Naive thymus-derived CD4-positive, alpha-beta T cell (primary cell): ENCODE measurements around the gene APOD. TPM values are rescaled to one million over a fixed set of nuclear protein-coding genes. Genes with fewer than 3 reads are reported as not detected.
A peak's percentile ranks its signal among the peaks of the same experiment; 100 is the strongest.
"Not testable (repeated sequence)": the region's sequence is repeated elsewhere in the genome, so short reads cannot be mapped to it uniquely, and the experiment has no call there.

Experiments used
- ATAC-seq: fragments of 150-1000 bp; cut with Tn5 transposase; 2 replicates; pipeline ENCODE4 v1.10.0; 2021; ENCODE audit warnings: mild to moderate bottlenecking, moderate library complexity
- CTCF ChIA-PET: fragments of 350-600 bp; sonication (Branson Sonifier 250); formaldehyde crosslinking; loops from one replicate; lab custom pipeline; 2021; ENCODE audit warnings: antibody characterized with exemption; lab: Charles Lee
- POLR2A ChIA-PET: fragments of 350-600 bp; sonication (Branson Sonifier 250); formaldehyde crosslinking; loops from one replicate; lab custom pipeline; 2021; ENCODE audit warnings: antibody characterized with exemption, inconsistent platforms; lab: Charles Lee
- DNase-seq, 9 donors: peaks; one replicate each; pipeline versions ENCODE4 v3.0.0 to v3.0.0-alpha.2; 2020 to 2022; ENCODE audit warnings: mixed read lengths in 1 of 9
- H3K27ac ChIP-seq: one replicate; pipeline ENCODE4 v1.7.0; 2013; ENCODE audit warnings: mild to moderate bottlenecking, low read depth, low read length, moderate library complexity
- H3K27me3 ChIP-seq, 2 donors: one replicate each; pipeline ENCODE4 v1.7.0; 2013; ENCODE audit warnings: low read length in 2 of 2, mild to moderate bottlenecking in 2 of 2, moderate library complexity in 2 of 2; ENCODE audit not compliant: control insufficient read depth in 2 of 2, insufficient read depth in 2 of 2
- H3K36me3 ChIP-seq, 3 experiments: 1 replicate in 2 of 3; 2 replicates in 1 of 3; pipeline ENCODE4 v1.7.0; 2013; ENCODE audit warnings: low read length in 3 of 3, mild to moderate bottlenecking in 3 of 3, moderate library complexity in 1 of 3; ENCODE audit not compliant: insufficient read depth in 3 of 3, control insufficient read depth in 2 of 3
- H3K4me1 ChIP-seq, 2 donors: one replicate each; pipeline ENCODE4 v1.7.0; 2013; ENCODE audit warnings: low read length in 2 of 2, mild to moderate bottlenecking in 2 of 2, moderate library complexity in 1 of 2; ENCODE audit not compliant: control insufficient read depth in 2 of 2, insufficient read depth in 2 of 2
- H3K4me3 ChIP-seq: 2 replicates; pipeline ENCODE4 v1.7.0; 2013; ENCODE audit warnings: mild to moderate bottlenecking, low read length
- H3K9me3 ChIP-seq, 3 experiments: 1 replicate in 2 of 3; 2 replicates in 1 of 3; pipeline ENCODE4 v1.7.0; 2013; ENCODE audit warnings: low read length in 3 of 3; ENCODE audit not compliant: control insufficient read depth in 2 of 3
- H3K27ac Mint-ChIP-seq, 9 donors: one replicate each; pipeline ENCODE4 v1.8.0; 2020 to 2022; ENCODE audit warnings: mixed read lengths in 9 of 9, mild to moderate bottlenecking in 8 of 9, moderate library complexity in 5 of 9, inconsistent platforms in 2 of 9
- H3K27me3 Mint-ChIP-seq, 5 donors: one replicate each; pipeline ENCODE4 v1.8.0; 2021 to 2022; ENCODE audit warnings: mixed read lengths in 5 of 5, mild to moderate bottlenecking in 1 of 5
- H3K36me3 Mint-ChIP-seq, 5 donors: one replicate each; pipeline ENCODE4 v1.8.0; 2020 to 2022; ENCODE audit warnings: mixed read lengths in 5 of 5, mild to moderate bottlenecking in 3 of 5, inconsistent platforms in 1 of 5
- H3K4me1 Mint-ChIP-seq, 7 donors: one replicate each; pipeline ENCODE4 v1.8.0; 2020 to 2022; ENCODE audit warnings: mixed read lengths in 7 of 7, mild to moderate bottlenecking in 3 of 7, inconsistent platforms in 1 of 7
- H3K4me3 Mint-ChIP-seq, 10 donors: one replicate each; pipeline ENCODE4 v1.8.0; 2020 to 2022; ENCODE audit warnings: mild to moderate bottlenecking in 10 of 10, mixed read lengths in 10 of 10, moderate library complexity in 6 of 10, inconsistent platforms in 2 of 10
- H3K9me3 Mint-ChIP-seq, 11 donors: one replicate each; pipeline ENCODE4 v1.8.0; 2020 to 2022; ENCODE audit warnings: mixed read lengths in 11 of 11, mild to moderate bottlenecking in 4 of 11, inconsistent platforms in 1 of 11, moderate library complexity in 1 of 11
- intact Hi-C, 2 donors: fragments of 100-400 bp; cut with micrococcal nuclease; formaldehyde crosslinking; loops; one replicate each; pipeline ENCODE4 v1.15.1; 2023
- polyA plus RNA-seq, 2 donors: library from polyadenylated mRNA; unstranded; fragments of 300-500 nt; fragmentation: Illumina TruSeq; gene quantifications; one replicate each; pipeline ENCODE4 v1.2.3, GENCODE V29; 2021
- total RNA-seq, 6 experiments: library from RNA in 5 of 6; stranded (reverse) in 5 of 6; gene quantifications; 1 replicate in 5 of 6; 2 replicates in 1 of 6; pipeline ENCODE4 v1.2.3 and lab custom pipeline; 2021 to 2026

Gene APOD
- total RNA-seq = under 1 TPM in 1 of 5 experiments, not detected in 4; 0.56 TPM
- not detected for polyA plus RNA-seq
- total RNA-seq (lab: John Stamatoyannopoulos, UW) = not detected

DNA sequence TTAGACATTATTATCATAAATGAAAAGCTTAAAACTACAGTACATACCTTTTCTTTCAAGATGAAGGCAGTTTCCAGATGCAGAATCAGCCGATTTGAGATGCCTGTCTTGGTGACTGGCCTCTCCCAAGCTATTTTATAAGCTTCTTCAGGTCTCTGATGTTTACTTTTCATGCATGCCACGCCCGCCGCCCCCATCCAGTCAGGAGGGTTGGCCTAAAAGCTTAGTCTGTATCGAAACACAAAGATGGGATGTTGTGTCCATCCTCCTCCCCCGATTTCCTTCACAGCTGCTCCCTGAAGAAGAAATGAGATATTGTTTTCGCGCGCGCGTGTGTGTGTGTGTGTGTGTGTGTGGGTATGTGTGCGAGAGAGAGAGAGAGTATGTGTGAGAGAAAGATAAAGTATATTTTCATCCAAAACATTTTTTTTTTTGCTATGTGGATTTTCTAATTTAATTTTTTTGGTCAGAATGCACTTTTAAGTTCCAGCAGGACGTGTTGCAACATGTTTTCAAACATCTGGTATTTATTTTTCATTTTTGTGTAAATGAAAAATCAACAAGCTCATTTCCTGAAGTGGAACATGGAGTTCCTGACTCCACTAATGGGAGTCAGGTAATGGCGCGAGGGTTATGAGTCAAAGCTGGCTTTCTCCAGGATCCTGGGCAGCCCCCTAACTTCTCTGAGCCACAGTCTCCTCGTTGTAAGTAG lies at the start of gene APOD:
TSS of gene APOD (minus strand) at position 110 of the 712 bp plus-strand sequence. CDS start 4,479 bp downstream, outside the sequence.
- H3K27ac ChIP-seq = no peak within 1 kb of the TSS
- Mint-ChIP-seq H3K27ac (peak within 1 kb of the TSS in 2 of 9 donors; percentile 29 to 55), H3K4me1 (peaks cover 0 to 13% (median 5%) of the 10 kb centered on the region in 7 donors), H3K36me3 (no peaks in the 10 kb centered on the region), H3K27me3 (peaks cover 0 to 13% (median 0%) of the 10 kb centered on the region in 5 donors), H3K4me3 (no peak within 1 kb of the TSS), H3K9me3 (no peaks in the 10 kb centered on the region)
- H3K4me1 ChIP-seq = peaks cover 7% of the 10 kb centered on the region in 2 donors
- H3K36me3 ChIP-seq = no peaks in the 10 kb centered on the region
- H3K4me3 ChIP-seq = no peak within 1 kb of the TSS
- DNase-seq = no peak
- ChIA-PET CTCF (interaction anchor here (0.9 kb wide), 1 partner anchor 22 kb away, joined by 3 read pairs; no protein-coding TSS in a partner anchor), POLR2A (interaction anchor here (0.6 to 1.0 kb wide), 2 partner anchors 28 to 315 kb away, joined by 3 to 4 read pairs; no protein-coding TSS in a partner anchor)
- no peak for ATAC-seq
- no peaks in the 10 kb centered on the region for H3K9me3 ChIP-seq
- intact Hi-C loops = no loop called here
- H3K27me3 ChIP-seq = no peaks in the 10 kb centered on the region

DNA sequence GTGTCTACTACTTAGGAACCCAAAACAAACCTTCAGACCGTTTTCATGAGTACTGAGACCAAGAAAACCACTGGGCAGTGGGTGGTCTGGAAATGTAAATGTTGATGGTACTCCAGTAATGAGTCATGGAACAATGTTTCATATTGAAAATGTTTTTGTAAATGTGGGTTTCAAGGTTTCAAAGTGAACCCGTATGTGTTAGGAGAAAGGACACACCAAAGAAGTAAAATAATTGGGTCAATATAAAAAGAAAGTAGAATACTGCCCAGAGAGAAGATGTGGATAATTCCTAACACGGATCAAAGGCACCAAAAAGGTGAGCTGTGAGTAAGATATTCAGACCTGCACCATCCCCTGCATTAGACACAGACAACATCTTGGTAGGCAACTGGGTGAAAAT lies 49.6 kb upstream of the APOD start:
- H3K4me1 ChIP-seq, H3K4me3 ChIP-seq, H3K36me3 ChIP-seq, H3K9me3 ChIP-seq, H3K27me3 ChIP-seq, H3K27me3 Mint-ChIP-seq, H3K36me3 Mint-ChIP-seq, intact Hi-C loops, H3K27ac ChIP-seq, ATAC-seq, POLR2A ChIA-PET, CTCF ChIA-PET, H3K9me3 Mint-ChIP-seq: not testable (repeated sequence)
- DNase-seq = peak in 1 of 9 donors; percentile 8
- H3K4me1 Mint-ChIP-seq = peaks cover 5 to 20% (median 11%) of the 10 kb centered on the region in 7 donors
- H3K4me3 Mint-ChIP-seq = peak overlapping the region in 7 of 10 donors; percentile 17 to 75 (median 65)
- H3K27ac Mint-ChIP-seq = peak overlapping the region in 5 of 9 donors; percentile 36 to 81 (median 59)

DNA sequence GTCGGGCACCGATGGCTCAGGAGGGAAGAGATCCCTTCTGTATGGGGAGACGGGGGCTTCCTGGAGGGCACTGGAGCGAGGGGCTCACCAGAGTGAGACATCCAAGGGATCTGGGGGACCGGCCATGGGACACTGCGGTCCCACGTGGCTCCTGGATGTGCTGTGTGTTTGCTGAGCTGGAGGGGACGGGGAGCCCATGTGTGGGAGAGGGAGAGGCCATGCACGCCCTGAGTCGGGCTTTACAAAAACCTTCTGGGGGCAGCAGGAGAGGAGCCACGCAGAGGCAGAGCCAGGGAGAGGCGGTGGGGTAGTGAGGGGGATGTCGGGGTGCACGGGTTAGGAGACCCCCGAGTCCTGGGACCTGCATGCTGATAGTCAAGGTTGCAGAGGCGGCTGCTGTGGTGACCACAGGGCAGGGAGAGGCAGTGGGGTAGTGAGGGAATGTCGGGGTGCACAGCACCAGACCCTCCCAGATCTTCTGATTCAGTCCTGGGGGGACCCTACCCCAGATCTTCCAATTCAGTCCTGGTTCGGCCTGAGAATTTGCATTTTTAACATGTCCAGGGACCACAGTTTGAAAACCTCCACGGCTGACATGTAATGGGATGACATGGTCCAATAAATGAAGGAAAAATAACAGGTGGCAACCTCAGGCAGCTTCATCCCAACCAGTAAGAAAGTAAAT lies 48.9 kb upstream of the APOD start:
- H3K4me3 Mint-ChIP-seq = peak overlapping the region in 6 of 10 donors; percentile 5 to 74 (median 48)
- peaks cover 5 to 20% (median 11%) of the 10 kb centered on the region in 7 donors for H3K4me1 Mint-ChIP-seq
- H3K27me3 ChIP-seq, intact Hi-C loops, CTCF ChIA-PET, H3K9me3 ChIP-seq, H3K9me3 Mint-ChIP-seq, H3K36me3 ChIP-seq, H3K27ac ChIP-seq, H3K36me3 Mint-ChIP-seq, H3K4me1 ChIP-seq, ATAC-seq, POLR2A ChIA-PET, H3K27me3 Mint-ChIP-seq, H3K4me3 ChIP-seq: not testable (repeated sequence)
- DNase-seq = peak in 1 of 9 donors; percentile 38
- peak overlapping the region in 3 of 9 donors; percentile 38 to 83 (median 72) for H3K27ac Mint-ChIP-seq

DNA sequence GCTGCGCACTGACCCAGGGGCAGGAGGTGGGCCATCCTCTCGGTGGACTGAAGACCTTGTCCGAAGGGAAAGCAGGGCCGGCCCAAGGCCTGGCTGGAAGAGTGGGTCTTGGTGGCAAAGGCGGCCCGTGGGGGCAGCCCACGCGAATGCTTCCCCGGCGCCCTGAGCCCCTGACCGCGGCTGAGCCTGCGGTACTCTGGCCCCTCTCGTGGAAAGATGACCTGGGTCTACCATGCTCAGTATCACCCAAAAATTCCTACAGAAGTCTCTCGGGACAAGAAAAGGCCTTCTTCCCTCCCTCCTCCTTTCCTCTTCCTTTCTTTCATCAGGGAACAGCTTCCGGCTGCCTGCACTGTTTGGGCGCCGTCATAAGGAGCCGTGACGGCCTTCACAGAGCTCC lies 48.3 kb upstream of the APOD start:
- CTCF ChIA-PET, H3K9me3 ChIP-seq, H3K27me3 ChIP-seq, H3K36me3 Mint-ChIP-seq, POLR2A ChIA-PET, ATAC-seq, H3K4me3 ChIP-seq, H3K4me1 ChIP-seq, H3K27me3 Mint-ChIP-seq, H3K9me3 Mint-ChIP-seq, H3K27ac ChIP-seq, intact Hi-C loops, H3K36me3 ChIP-seq, DNase-seq: not testable (repeated sequence)
- peaks cover 5 to 16% (median 7%) of the 10 kb centered on the region in 7 donors for H3K4me1 Mint-ChIP-seq
- peak overlapping the region in 2 of 9 donors; percentile 72 to 83 for H3K27ac Mint-ChIP-seq
- peak overlapping the region in 1 of 10 donors; percentile 55 for H3K4me3 Mint-ChIP-seq

DNA sequence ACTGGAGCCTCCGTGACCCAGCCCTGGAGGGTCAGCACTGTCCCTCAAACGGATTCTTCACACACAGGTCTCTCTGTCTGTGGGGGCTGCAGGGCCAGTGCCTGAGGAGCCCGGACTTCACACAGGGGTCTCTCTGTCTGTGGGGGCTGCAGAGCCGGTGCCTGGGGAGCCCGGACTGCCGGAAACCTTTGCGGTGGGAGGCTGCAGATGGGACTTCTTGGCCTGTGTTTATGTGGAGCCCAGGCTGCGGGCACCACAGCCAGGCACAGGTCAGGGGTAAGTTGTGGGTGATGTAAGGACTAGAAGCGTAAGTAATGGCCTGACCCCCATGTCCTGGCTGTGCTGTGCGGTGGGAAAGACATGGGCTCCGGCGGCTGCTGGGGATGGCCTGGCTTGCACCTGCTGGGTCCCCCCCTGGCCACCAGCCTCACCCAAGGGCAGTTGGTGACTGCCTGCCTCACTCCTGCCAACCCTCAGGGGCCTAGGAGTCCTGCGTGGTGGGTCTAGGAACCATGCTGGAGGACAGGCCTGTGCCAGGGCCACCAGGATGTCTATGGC lies 47.3 kb upstream of the APOD start:
- CTCF ChIA-PET, H3K27me3 Mint-ChIP-seq, H3K36me3 ChIP-seq, H3K4me3 Mint-ChIP-seq, H3K4me1 Mint-ChIP-seq, POLR2A ChIA-PET, ATAC-seq, H3K9me3 ChIP-seq, intact Hi-C loops, H3K4me1 ChIP-seq, H3K36me3 Mint-ChIP-seq, H3K27me3 ChIP-seq, H3K9me3 Mint-ChIP-seq, H3K4me3 ChIP-seq, DNase-seq, H3K27ac ChIP-seq, H3K27ac Mint-ChIP-seq: not testable (repeated sequence)

DNA sequence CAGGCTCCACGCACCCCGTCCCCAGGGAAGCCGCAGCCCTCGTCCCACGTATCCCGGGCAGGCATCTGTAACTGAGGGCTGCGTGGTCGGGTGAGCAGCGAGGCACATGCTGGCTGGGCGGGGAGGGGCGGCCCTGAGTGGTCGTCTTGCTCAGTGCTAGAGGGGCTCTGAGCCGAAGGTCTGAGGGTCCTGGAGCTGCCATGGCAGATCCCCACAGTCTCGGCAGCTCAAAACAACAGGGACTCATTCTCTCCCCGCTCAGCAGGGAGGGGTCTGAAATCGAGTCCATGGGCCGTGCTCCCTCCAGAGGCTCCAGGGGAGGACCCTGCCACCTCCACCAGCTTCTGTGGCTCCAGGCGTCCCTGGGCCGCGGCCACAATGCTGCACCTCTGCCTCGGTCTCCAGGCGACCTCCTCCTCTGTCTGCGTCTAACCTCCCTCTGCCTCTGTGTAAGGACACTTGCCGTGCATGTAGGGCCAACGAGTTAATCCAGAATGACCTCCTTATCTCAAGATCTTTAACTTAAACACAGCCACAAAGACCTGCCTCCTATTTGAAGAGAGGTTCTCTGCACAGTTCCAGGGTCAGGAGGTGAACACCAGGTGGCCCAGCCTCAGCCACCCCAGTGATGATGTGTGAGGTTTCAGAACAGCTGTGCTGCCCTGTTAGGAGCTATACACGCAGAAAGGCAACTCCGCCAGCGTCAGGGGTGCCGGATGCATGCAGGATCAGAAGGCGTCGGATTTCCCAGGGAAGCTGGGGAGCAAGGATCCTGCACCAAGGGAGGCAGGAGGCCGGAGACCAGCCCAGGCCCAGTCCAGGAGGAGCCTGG lies 46.6 kb upstream of the APOD start:
- H3K27me3 ChIP-seq, H3K4me1 Mint-ChIP-seq, H3K4me1 ChIP-seq, H3K36me3 Mint-ChIP-seq, H3K9me3 ChIP-seq, H3K27ac ChIP-seq, CTCF ChIA-PET, H3K36me3 ChIP-seq, H3K27me3 Mint-ChIP-seq, H3K4me3 Mint-ChIP-seq, DNase-seq, H3K27ac Mint-ChIP-seq, H3K4me3 ChIP-seq, intact Hi-C loops, POLR2A ChIA-PET, ATAC-seq, H3K9me3 Mint-ChIP-seq: not testable (repeated sequence)
